K562 (cell line): ENCODE results near the gene WASF3. TPM values are rescaled to one million over a fixed set of nuclear protein-coding genes. Genes with fewer than 3 reads are reported as not detected.
A peak's percentile ranks its signal among the peaks of the same experiment; 100 is the strongest.

Experiments
- ATAC-seq: fragments of 200-7000 bp; cut with Tn5 transposase; 3 replicates; pipeline ENCODE4 v1.9.1; 2020; ENCODE audit warnings: moderate library complexity
- BruUV-seq: library from RNA; stranded (reverse); fragments of 400-500 nt; replicated peaks from 2 replicates; lab custom pipeline; 2021; lab: Mats Ljungman, UMichigan
- CTCF ChIA-PET: fragments of 300-600 bp; formaldehyde crosslinking; extraction: SDS; loops from one replicate; lab custom pipeline; 2021; ENCODE audit warnings: low intra/inter-chr PET ratio; lab: Yijun Ruan, JAX
- POLR2A ChIA-PET: fragments of 300-600, 350-650 bp; sonication (Branson Sonifier 250); formaldehyde crosslinking; extraction: SDS; loops from one replicate; lab custom pipeline; 2021; ENCODE audit warnings: antibody characterized with exemption, inconsistent platforms; lab: Yijun Ruan, JAX
- DNase-seq, 4 experiments: peaks; one replicate each; pipeline versions ENCODE4 v3.0.0 to v3.0.0-alpha.2; 2011 to 2018; ENCODE audit warnings: low spot score in 3 of 4, mixed read lengths in 3 of 4; ENCODE audit errors: extremely low read depth in 1 of 4
- FAIRE-seq: peaks from 2 replicates; lab custom pipeline; 2011; peaks lifted over from hg19 to GRCh38; lab: Jason Lieb, UNC
- H2AFZ ChIP-seq: 2 replicates; pipeline ENCODE4 v1.6.0; 2011; ENCODE audit warnings: low read depth, low read length, control low read depth, inconsistent platforms
- H3K27ac ChIP-seq: fragments of 200-600 bp; 3 replicates; pipeline ENCODE4 v1.8.0; 2011; ENCODE audit warnings: low read depth, mild to moderate bottlenecking, control low read depth, inconsistent platforms, low read length, moderate library complexity, mixed read lengths; ENCODE audit errors: extremely low read depth
- H3K27me3 ChIP-seq, 2 experiments: fragments of 300-600 bp in 1 of 2; 2 replicates in 1 of 2; 3 replicates in 1 of 2; pipeline versions ENCODE4 v1.6.0 to v1.8.0; 2011; ENCODE audit warnings: inconsistent platforms in 2 of 2, low read length in 2 of 2, mild to moderate bottlenecking in 1 of 2, mixed read lengths in 1 of 2, moderate library complexity in 1 of 2; ENCODE audit not compliant: control insufficient read depth in 2 of 2, insufficient read depth in 2 of 2
- H3K36me3 ChIP-seq: fragments of 300-600 bp; 3 replicates; pipeline ENCODE4 v1.8.0; 2011; ENCODE audit warnings: mild to moderate bottlenecking, low read length, inconsistent platforms; ENCODE audit not compliant: control insufficient read depth, insufficient read depth
- H3K4me1 ChIP-seq, 2 experiments: fragments of 200-600 bp in 1 of 2; replicated peaks in 1 of 2; 2 replicates in 1 of 2; 3 replicates in 1 of 2; pipeline versions ENCODE4 v1.5.1 to v1.8.0; 2011; ENCODE audit warnings: inconsistent platforms in 2 of 2, low read length in 2 of 2, mild to moderate bottlenecking in 1 of 2, mixed read lengths in 1 of 2, moderate library complexity in 1 of 2; ENCODE audit not compliant: control insufficient read depth in 2 of 2, insufficient read depth in 2 of 2
- H3K4me2 ChIP-seq: 2 replicates; pipeline ENCODE4 v1.6.1; 2011; ENCODE audit warnings: low read length, control low read depth, inconsistent platforms, mixed read lengths; ENCODE audit not compliant: insufficient read depth
- H3K4me3 ChIP-seq: fragments of 200-600 bp; sonication (generic), shearing (Covaris generic); 2 replicates; pipeline ENCODE4 v1.5.1; 2016; ENCODE audit warnings: control low read depth, inconsistent platforms
- H3K79me2 ChIP-seq: fragments of 200-600 bp; 3 replicates; pipeline ENCODE4 v1.8.0; 2011; ENCODE audit warnings: low read length, inconsistent platforms; ENCODE audit not compliant: control insufficient read depth, insufficient read depth
- H3K9ac ChIP-seq, 2 experiments: 2 replicates each; pipeline versions ENCODE4 v1.6.0 to v1.6.1; 2011; ENCODE audit warnings: low read depth in 2 of 2, low read length in 2 of 2, control low read depth in 1 of 2, inconsistent platforms in 1 of 2, mild to moderate bottlenecking in 1 of 2, mixed read lengths in 1 of 2; ENCODE audit not compliant: insufficient read depth in 1 of 2
- H3K9me1 ChIP-seq: one replicate; pipeline ENCODE4 v1.6.0; 2011; ENCODE audit warnings: inconsistent platforms, mild to moderate bottlenecking, low read length, moderate library complexity; ENCODE audit not compliant: control insufficient read depth, insufficient read depth
- H3K9me3 ChIP-seq: replicated peaks from 2 replicates; pipeline ENCODE4 v1.5.1; 2011; ENCODE audit warnings: low read depth, low read length, inconsistent platforms; ENCODE audit not compliant: control insufficient read depth, insufficient read depth
- H4K20me1 ChIP-seq: replicated peaks from 2 replicates; pipeline ENCODE4 v1.6.1; 2011; ENCODE audit warnings: low read length, inconsistent platforms, mixed read lengths; ENCODE audit not compliant: control insufficient read depth, insufficient read depth
- CTCF ChIP-seq, 3 experiments: IDR thresholded peaks in 2 of 3; conservative IDR thresholded peaks in 1 of 3; 2 replicates each; pipeline ENCODE4 v1.5.1; 2011 to 2012; ENCODE audit warnings: low read length in 3 of 3, mild to moderate bottlenecking in 3 of 3, control low read depth in 2 of 3, improper control_type of control experiment in 1 of 3, inconsistent platforms in 1 of 3, low read depth in 1 of 3, mixed read lengths in 1 of 3, moderate library complexity in 1 of 3; ENCODE audit not compliant: insufficient read depth in 2 of 3
- GTF2A2 ChIP-seq: IDR thresholded peaks from 2 replicates; pipeline ENCODE4 v1.6.1; 2016; ENCODE audit warnings: mild to moderate bottlenecking, missing genetic modification characterization, missing compliant biosample characterization
- KLF10 ChIP-seq: fragments of 250-450 bp; sonication (Bioruptor Pico); IDR thresholded peaks from 2 replicates; pipeline ENCODE4 v1.6.1; 2021; ENCODE audit warnings: matching md5 sums
- MEIS2 ChIP-seq: fragments of 450-650 bp; IDR thresholded peaks from 2 replicates; pipeline ENCODE4 v1.6.1; 2014; ENCODE audit warnings: mild to moderate bottlenecking; ENCODE audit not compliant: partially characterized antibody
- RAD21 ChIP-seq, 2 experiments: fragments of 250-450 bp in 1 of 2; fragments of 450-650 bp in 1 of 2; sonication (Bioruptor Pico) in 1 of 2; formaldehyde crosslinking in 1 of 2; IDR thresholded peaks in 1 of 2; conservative IDR thresholded peaks in 1 of 2; 2 replicates each; pipeline versions ENCODE4 v1.4.0 to v1.8.0; 2020 to 2022; ENCODE audit warnings: mild to moderate bottlenecking in 2 of 2, moderate library complexity in 1 of 2
- SIX5 ChIP-seq, 2 experiments: IDR thresholded peaks; 2 replicates each; pipeline ENCODE4 v1.6.1; 2011; ENCODE audit warnings: low read length in 2 of 2, borderline replicate concordance in 1 of 2, low read depth in 1 of 2, mild to moderate bottlenecking in 1 of 2, moderate library complexity in 1 of 2; ENCODE audit not compliant: insufficient read depth in 1 of 2
- SMC3 ChIP-seq: conservative IDR thresholded peaks from 2 replicates; pipeline ENCODE4 v1.6.1; 2011; ENCODE audit warnings: low read depth, low read length, improper control_type of control experiment; ENCODE audit not compliant: insufficient read depth
- WGBS: fragments of 100-300 bp; shearing (Covaris generic); methylation state at CpG from one replicate; pipeline ENCODE4 v1.1.6; 2016; ENCODE audit warnings: low coverage, mixed read lengths; ENCODE audit not compliant: insufficient coverage; ENCODE audit errors: missing lambda C conversion rate; 5-methylcytosine and 5-hydroxymethylcytosine counted together
- in situ Hi-C: fragments of 300-500 bp; cut with MboI; formaldehyde crosslinking; loops from 4 replicates; pipeline ENCODE4 v1.15.0; 2018; ENCODE audit warnings: inconsistent platforms, mixed read lengths
- intact Hi-C: fragments of 100-400 bp; cut with micrococcal nuclease; formaldehyde crosslinking; loops from 2 replicates; pipeline ENCODE4 v1.14.2; 2022
- polyA plus RNA-seq, 8 experiments: library from polyadenylated mRNA; depleted of rRNA in 4 of 8; stranded (reverse) in 5 of 8; unstranded in 3 of 8; fragments of >200 nt; fragmentation: Nextera tagmentation in 2 of 8; fragmentation: Illumina TruSeq in 1 of 8; extraction: Ambion mirVana in 2 of 8; extraction: Trizol in 1 of 8; gene quantifications; 2 replicates each; pipeline versions ENCODE4 v1.2.1 to v1.2.3, GENCODE V29; 2011 to 2014; ENCODE audit warnings: inconsistent platforms in 1 of 8, missing spikeins in 1 of 8
- total RNA-seq, 7 experiments: library from RNA; depleted of rRNA in 6 of 7; stranded (reverse); fragments of >200 nt in 6 of 7; fragmentation: Illumina TruSeq in 2 of 7; extraction: Trizol in 2 of 7; gene quantifications; 2 replicates each; pipeline versions ENCODE4 v1.2.1 to v1.2.3, GENCODE V29; 2011 to 2021; ENCODE audit warnings: low replicate concordance in 1 of 7

Gene WASF3
- total and polyA plus RNA-seq, 9 of the 15 experiments (the other 6 are each of a cell fraction or from before 2014, with no cell fraction given), result 0.04 to 0.43 (median 0.11) TPM

GRCh38 chr13:26707122-26708006 lies 149.9 kb downstream of the WASF3 start:
- ATAC-seq (peak; percentile 76; the same call in 2 of the 3 replicates), DNase-seq (peak; percentile 6 to 29 (median 14)), FAIRE-seq (peak; percentile 69)
- POLR2A ChIA-PET, result no interaction called here
- TF ChIP-seq RAD21 (CRISPR knock-in tag; conservative IDR thresholded peaks at IDR 0.05 in 1 of 2, IDR thresholded peaks at IDR 0.05 in 1 of 2) (peak in 1 of 2 experiments; percentile 45; a peak in 1 of 4 replicates), SIX5 (IDR thresholded peaks at IDR 0.05; ENCODE audit: borderline replicate concordance in 1 of 2, insufficient read depth in 1 of 2, low read depth in 1 of 2, low read length in 2 of 2) (no peak), CTCF (IDR thresholded peaks at IDR 0.05 in 2 of 3, conservative IDR thresholded peaks at IDR 0.05 in 1 of 3; ENCODE audit: insufficient read depth in 2 of 3, low read depth in 1 of 3, low read length in 3 of 3) (peak; percentile 36 to 52 (median 45); a peak in 4 of 6 replicates), KLF10 (no peak), MEIS2 (no peak), SMC3 (0 out of 2 replicates have a peak, but pooled peaks have one; percentile 26), GTF2A2 (tag) (no peak)
- CTCF ChIA-PET, result no interaction called here
- H3K9ac ChIP-seq, result no peak overlapping the region
- 0 out of 5 replicates have a peak, but pooled peaks cover 0 to 7% of the 10 kb centered on the region in 2 experiments for H3K27me3 ChIP-seq
- H2AFZ ChIP-seq, result no peak overlapping the region
- 0 out of 2 replicates have a peak, but pooled peaks cover 3% of the 10 kb centered on the region for H4K20me1 ChIP-seq
- intact Hi-C loops (loop anchor here (1.0 kb wide), 2 partner anchors 166 to 223 kb away; no protein-coding TSS in a partner anchor), in situ Hi-C loops (loop anchor here (10.0 kb wide), 1 partner anchor 227 kb away; no protein-coding TSS in a partner anchor)
- H3K36me3 ChIP-seq, result no peaks in the 10 kb centered on the region
- H3K9me1 ChIP-seq, result no peaks in the 10 kb centered on the region
- H3K27ac ChIP-seq, result no peak overlapping the region
- no peaks in the 10 kb centered on the region for H3K9me3 ChIP-seq
- no peak overlapping the region for H3K4me2 ChIP-seq
- no TSS peak for BruUV-seq
- no peak overlapping the region for H3K4me3 ChIP-seq
- H3K79me2 ChIP-seq, result no peaks in the 10 kb centered on the region
- no peaks in the 10 kb centered on the region for H3K4me1 ChIP-seq
- 1% methylated on average over 13 of the region's 13 CpGs for WGBS
